GM23338 (cell line): ENCODE measurements around the gene GC.

ENCODE experiments used
- CTCF ChIP-seq, 2 experiments: fragments of 200-600 bp in 1 of 2; sonication (generic) in 1 of 2; conservative IDR thresholded peaks; 2 replicates each; pipeline versions ENCODE4 v1.5.1 to v1.6.1; 2016 to 2017; ENCODE audit warnings: antibody characterized with exemption in 2 of 2, low read depth in 2 of 2, mild to moderate bottlenecking in 2 of 2, moderate library complexity in 1 of 2
- EZH2 ChIP-seq: fragments of 200-600 bp; sonication (generic); IDR thresholded peaks from one replicate; pipeline ENCODE4 v1.8.0; 2017; ENCODE audit warnings: antibody characterized with exemption, mild to moderate bottlenecking, low read depth; ENCODE audit not compliant: unreplicated experiment

- TF ChIP-seq CTCF (conservative IDR thresholded peaks at IDR 0.05; ENCODE audit: low read depth in 2 of 2) (no peak), EZH2 (no peak)
These were observed 88.9 kb downstream of the GC start for GRCh38 chr4:71694961-71695360.
